ENCODE data around the gene LEMD1. TPM values are rescaled to one million over a fixed set of nuclear protein-coding genes. Genes with fewer than 3 reads are reported as not detected.

Gene LEMD1
- total RNA-seq, 1 donor from 2014 or later = not detected

DNA sequence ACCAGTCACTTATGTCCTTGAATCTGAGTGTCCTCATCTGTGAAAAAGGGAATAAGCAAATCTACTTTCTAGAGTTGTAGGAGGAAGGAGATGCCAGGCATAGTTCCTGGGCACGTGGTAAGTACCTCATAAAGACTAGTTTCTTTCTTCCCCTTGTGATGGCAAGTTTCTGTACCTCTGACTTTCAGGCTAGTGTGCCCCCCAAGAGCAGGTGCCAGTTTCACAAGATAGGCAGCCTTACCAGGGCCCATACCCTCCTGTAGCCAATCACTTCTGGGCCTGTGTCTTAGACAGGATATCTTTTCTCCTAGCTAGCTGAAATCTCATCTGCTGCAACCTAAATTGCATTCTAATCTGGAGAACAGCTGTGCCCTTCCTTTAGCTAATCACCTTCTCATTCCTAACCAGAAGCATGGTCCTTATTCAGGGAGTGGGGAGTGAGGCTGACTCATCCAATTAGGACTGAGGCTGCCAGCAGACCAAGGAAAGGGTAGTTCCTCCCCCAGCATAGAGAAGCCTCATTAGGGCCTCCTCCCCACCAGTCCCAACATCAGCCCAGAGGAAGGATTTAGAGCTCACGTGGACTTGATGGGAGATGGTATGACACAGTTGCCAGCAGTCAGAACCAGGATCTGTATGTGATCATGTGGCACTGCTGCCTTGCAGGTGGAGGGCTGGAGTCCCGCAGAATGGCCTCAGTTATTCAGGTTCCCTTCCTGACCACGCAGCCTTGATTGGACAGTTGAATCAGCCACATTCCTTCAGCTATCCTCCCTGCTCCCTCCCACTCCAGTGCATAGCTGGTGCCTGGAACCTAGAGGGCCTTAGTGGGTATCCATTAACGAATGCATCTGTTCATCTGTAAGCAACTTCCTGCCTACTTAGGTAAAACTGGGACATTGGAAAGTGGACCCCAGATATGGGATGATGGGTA is 73.0 kb downstream of the LEMD1 start:
- ATAC-seq (ENCODE audit: poor library complexity) (no peak), DNase-seq (no peak)
- intact Hi-C loops (cut with DNase I) = no loop called here

DNA sequence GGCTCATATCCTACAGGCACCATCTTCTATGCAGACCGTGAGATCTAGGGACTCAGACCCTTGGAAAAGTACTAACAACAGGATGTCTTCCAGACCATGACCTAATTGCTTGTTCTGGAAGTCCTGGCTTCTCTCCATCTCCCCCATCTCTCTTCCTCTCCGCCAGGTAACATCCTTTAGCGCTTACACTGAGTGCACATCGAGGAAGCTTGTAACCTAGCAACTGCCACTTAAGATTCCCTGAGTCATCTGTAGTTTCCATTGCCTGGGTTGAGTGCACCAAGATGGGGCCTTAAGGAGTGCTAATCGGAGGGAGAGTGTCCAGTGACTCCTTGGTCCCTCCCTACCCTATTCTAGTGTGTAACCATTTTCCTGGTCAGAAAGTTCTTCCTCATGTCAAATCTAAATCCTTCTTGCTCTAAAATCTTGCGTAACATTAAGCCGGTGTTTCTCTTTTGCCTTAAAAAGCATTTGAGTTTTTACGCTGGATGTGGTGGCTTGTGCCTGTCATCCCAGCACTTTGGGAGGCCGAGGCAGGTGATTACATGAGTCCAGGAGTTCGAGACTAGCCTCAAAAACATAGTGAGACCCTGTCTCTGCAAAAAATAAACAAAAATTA is 74.8 kb downstream of the LEMD1 start:
- DNase-seq (no peak), ATAC-seq (ENCODE audit: poor library complexity) (no peak)
- intact Hi-C loops (cut with DNase I) = no loop called here

DNA sequence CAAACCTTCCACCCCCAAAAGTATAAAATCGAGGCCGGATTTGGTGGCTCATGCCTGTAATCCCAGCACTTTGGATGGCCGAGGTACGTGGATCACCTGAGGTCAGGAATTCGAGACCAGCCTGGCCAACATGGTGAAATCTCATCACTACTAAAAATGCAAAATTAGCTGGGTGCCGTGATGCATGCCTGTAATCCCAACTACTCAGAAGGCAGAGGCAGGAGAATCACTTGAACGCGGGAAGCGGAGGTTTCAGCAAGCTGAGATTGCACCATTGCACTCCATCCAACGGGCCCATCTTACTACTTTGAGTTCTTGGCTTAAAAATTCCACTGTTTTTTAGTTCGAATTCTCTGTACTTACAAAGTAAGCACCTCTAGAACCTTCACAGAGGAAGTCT is 76.1 kb downstream of the LEMD1 start:
- DNase-seq (no peak), ATAC-seq (ENCODE audit: poor library complexity) (no peak)
- intact Hi-C loops (cut with DNase I) = no loop called here

DNA sequence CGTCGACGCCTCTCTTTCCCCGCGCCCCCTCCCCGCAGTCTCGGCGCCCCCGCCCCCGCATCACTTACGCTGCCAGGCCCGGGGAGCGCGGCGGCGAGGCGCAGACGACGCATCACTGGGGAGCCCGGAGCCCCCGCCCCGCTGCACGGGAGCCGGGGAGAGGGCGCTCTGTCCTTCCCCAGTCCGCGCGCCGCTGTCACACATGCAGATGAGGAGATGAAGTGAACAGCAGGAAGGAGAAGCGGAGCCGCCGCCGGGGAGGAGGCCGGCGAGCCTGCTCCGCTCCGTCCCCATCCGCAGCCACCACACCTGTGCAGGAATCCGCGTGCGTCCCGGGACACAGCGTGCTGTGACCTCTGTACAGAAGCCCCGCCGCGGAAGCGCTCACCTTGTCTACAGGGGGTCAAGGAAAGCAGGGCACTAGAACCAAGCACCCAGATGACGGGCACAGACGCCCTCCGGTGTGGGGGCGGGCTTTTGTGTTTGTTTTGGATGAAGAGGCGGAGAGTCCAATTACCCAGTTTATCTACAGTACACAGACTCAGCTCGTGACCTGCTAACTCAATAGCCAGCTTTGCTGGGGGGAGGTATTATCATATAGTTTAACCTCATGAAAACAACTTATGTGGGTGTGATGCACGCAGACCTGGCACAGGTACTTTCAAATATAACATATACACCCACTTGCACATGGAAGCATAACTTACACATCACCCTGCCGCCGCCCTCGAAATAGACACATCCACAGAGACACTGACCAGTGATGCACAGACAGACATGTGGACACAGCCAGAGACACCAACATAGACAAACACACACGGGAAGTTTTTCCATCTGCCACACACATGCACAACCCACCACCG is 77.6 kb downstream of the LEMD1 start:
- ATAC-seq (ENCODE audit: poor library complexity) = peak; percentile 37
- peak; percentile 45 for DNase-seq
- intact Hi-C loops (cut with DNase I) = no loop called here

DNA sequence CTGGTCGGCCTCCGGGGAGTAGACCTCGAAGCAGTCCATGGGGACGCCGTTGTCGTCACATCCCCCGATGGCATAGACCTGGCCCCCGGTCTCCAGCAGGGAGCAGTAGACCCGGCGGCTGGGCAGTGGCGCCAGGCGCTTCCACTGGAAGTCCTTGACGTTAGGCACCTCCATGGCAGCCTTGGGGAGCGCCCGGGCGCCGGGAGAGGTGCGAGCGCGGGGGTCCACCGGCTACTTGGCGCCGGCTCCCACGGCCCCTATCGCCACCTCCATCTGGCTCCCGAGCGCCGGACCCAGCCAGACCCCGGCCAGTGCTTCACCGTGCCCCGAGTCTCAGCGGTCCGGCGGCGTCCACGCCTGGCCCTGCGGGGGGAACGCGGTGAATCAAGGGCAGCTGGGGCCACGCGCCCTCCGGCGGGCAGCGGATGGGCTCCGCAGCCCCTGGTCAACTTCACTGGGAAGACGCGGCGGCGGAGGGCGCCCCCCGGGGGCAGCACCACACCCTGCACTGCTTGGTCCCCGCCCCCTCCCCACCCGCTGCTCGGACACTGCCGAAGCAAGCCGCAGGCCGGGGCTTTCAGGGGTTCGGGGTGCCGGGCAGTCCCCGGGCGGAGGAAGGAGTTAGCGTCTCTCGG is 78.3 kb downstream of the LEMD1 start:
- ATAC-seq (ENCODE audit: poor library complexity) = peak; percentile 42
- DNase-seq = no peak

DNA sequence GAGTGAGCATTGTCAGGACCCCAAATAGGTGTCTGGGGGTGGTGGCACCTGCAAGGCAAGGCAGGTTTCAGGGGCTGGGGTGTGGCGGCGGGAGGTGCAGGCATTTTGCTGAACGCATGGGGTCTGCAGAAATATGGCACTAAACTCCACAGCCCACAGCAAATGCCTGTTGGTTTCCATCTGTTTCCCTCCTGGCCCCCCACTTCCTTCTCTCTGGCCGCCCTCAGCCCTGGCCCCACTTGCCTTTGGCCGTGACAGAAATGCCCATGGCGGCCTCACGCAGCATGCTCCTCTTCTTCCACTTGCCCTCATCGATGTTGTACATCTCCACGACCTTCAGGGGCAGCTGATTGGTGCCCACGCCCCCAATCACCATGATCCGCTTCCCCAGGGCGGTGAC is 78.9 kb downstream of the LEMD1 start:
- no peak for ATAC-seq (ENCODE audit: poor library complexity)
- intact Hi-C loops (cut with DNase I) = no loop called here
- DNase-seq = no peak

More for the DNA sequence above, 78.3 kb downstream of the LEMD1 start:
- intact Hi-C loops (cut with DNase I) = no loop called here

DNA sequence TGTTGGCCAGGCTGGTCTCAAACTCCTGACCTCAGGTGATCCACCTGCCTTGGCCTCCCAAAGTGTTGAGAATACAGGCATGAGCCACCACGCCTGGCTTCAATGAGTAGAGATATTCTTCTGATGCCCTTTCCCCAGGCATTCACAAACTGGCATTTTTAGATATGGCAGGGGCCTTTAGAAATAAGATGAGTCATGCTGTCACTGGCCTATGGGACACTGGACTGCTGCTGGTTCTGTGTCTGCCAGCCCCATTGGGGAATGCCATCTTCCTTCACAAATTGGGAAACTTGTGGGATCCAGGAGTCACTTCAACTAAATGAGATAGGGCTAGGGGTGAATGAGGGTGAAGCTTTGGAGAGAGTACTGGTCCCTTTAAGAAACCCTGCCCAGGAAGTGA is 81.2 kb downstream of the LEMD1 start:
- intact Hi-C loops (cut with DNase I) = no loop called here
- DNase-seq (no peak), ATAC-seq (ENCODE audit: poor library complexity) (no peak)

DNA sequence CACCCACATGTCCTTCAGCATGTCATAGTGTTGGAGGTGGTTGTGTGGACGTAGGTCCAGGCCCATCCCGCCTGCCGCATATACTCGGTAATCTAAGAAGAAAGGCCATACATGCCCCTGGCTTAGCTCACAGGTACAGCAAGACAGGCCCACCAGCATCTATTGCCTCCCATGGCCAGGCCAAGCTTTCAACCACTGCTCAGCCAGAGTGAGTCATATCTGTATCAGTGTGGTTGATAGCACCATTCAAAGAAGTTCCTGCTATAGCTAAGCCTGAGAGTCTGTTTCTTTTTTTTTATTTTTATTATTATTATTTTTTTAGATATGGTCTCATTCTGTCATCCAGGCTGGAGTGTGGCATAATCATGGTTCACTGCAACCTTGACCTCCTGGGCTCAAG is 82.1 kb downstream of the LEMD1 start:
- intact Hi-C loops (cut with DNase I) = no loop called here
- no peak for ATAC-seq (ENCODE audit: poor library complexity)

DNA sequence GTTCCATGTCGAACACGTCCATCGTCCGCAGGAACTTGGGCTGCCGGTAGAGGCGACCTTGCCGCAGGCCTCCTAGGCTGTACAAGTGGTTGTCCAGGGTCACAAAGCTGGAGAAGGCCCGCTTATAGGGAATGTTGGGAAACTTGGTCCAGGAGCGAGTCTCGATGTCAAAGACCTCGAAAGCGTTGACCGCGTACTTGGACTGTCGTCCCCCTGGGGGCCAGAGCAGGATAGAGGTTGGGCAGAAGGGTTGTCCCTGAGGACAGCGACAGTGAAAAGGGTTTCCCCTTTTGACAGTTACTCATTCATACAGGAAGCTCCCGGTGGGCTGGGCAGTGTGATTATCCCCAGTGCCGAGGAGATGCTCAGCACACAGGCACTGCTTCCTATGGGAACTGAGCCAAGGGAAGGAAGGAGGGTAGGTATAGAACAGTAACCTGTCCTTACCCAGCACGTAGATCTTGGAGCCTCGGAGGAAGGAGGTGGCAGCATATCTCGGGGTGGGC is 82.6 kb downstream of the LEMD1 start:
- intact Hi-C loops (cut with DNase I) = no loop called here
- ATAC-seq (ENCODE audit: poor library complexity) (no peak), DNase-seq (no peak)

More for the DNA sequence above, 82.1 kb downstream of the LEMD1 start:
- DNase-seq = no peak

DNA sequence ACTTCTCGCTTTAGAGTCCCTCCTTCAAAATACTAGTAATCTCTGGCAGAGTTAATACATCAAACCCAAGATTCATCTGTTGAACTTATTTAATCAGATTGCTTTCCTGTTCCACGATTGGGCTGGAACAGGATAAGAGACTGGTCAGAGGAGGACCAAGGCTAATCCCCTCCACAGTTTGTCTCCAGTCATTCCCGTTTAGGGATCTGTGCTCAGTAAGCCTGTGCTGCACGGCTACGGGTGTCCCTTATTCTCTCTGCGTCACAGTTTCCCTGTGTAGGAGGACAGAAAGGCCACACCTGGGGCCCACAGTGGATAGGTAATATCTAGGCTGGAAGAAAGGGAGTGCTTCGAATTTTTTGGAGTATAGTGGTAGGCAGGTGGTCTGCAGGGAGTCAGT is 83.8 kb downstream of the LEMD1 start:
- ATAC-seq (ENCODE audit: poor library complexity) = no peak

DNA sequence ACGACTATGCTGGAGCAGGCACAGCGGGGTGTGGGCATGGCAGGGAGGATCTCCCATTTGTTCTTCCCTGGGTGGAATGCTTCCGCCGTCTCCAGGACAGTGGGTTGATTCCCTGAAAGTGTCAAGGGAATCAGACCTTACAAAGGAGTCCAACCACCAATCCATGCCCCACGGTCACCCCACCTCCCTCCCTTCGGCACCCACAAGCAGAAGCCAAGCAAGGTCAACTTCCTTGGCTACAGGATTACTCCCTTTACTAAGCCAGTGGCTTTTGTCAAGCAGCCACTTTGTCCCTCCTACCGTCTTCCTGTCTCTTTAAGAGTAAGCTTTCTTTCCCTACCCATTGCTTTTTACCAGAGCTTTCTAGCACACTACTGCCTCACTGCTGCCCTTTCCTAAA is 84.4 kb downstream of the LEMD1 start:
- intact Hi-C loops (cut with DNase I) = no loop called here
- ATAC-seq (ENCODE audit: poor library complexity) (no peak), DNase-seq (no peak)

More for the DNA sequence above, 83.8 kb downstream of the LEMD1 start:
- DNase-seq = no peak
- intact Hi-C loops (cut with DNase I) = no loop called here

DNA sequence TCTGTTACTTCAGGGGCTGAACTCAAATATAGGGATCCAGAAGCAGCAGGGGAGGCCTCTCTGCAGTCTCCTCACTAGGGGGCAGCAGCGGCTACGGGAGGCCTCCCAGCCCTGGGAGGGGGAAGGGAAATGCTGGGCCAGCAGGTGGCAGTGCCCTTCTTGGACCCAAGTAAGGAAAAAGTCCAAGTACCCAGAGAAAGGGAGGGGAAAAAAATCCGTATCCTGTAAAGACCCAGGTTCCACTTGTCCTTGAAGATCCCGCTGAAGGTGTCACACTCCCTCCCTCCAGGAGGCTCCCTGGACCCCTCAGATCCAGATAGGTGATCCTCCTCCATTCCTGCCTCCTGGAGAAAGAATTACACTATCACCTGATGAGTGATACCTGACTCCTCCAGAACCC is 86.2 kb downstream of the LEMD1 start:
- peak; percentile 79 for DNase-seq
- intact Hi-C loops (cut with DNase I) = no loop called here

DNA sequence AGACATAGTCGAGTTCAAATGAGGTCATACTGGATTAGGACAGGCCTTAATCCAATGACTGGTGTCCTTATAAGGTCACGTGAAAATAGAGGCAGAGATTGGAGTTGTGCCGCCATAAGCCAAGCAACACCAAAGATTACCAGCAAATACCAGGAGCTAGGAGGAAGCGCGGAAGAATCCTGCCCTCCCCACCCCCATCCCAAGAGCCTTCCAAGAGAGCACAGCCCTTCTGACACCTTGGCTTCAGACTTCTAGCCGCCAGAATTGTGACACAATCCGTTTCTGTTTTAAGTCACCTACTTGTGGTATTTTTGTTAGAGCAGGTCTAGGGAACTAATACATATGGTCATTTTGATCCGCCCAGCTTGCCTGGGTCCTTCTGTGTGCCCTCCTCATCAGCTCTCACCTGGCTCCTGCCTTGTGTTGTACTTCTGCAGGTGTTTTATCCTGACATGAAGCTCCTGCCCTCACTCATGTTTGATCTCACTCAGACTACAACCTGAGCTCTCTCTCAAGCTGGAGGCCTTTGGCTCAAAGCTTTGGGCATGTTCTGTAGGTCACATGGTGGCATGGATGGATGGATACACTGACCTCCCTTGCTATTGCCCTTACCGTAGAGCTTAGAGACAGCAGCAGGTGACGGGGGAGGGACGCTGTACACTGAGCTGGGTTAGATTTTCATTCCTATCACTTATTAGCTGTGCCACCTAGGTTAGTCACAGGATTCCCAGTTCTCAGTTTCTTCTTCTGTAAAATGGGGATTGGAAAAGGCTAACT is 89.7 kb downstream of the LEMD1 start:
- intact Hi-C loops (cut with DNase I) = no loop called here
- no peak for DNase-seq
- ATAC-seq (ENCODE audit: poor library complexity) = no peak

More for the DNA sequence above, 86.2 kb downstream of the LEMD1 start:
- peak; percentile 87 for ATAC-seq (ENCODE audit: poor library complexity)

Small RNA genes within 50 kb of the gene (microRNA-seq; reads per million reads assigned to microRNA genes)
- 1.3 reads per million for gene MIR135B

Other genes with a start within 250 kb of the LEMD1 start
- gene DSTYK, start 210.4 kb downstream of the LEMD1 start, total RNA-seq = 5.3 TPM
- gene TMCC2, start 194.1 kb downstream of the LEMD1 start, total RNA-seq = 1.3 TPM
- gene NUAK2, start 100.3 kb downstream of the LEMD1 start, total RNA-seq = 1.2 TPM
- gene KLHDC8A, start 65.1 kb downstream of the LEMD1 start, total RNA-seq = 0.24 TPM
- gene BLACAT1, start 34.0 kb upstream of the LEMD1 start, total RNA-seq = not detected
- gene CDK18, start 82.6 kb upstream of the LEMD1 start, total RNA-seq = 172 TPM
- 31.1 TPM for gene ELK4, start 210.0 kb upstream of the LEMD1 start, total RNA-seq